ENCODE data around the gene GRAMD1C.

GRCh38 chr3:113873814-113874526 lies 35.4 kb downstream of the GRAMD1C start:
- TF ChIP-seq TARDBP (IDR thresholded peaks at IDR 0.05), result no peak
- TF ChIP-seq FOXM1 (IDR thresholded peaks at IDR 0.05; ENCODE audit: borderline replicate concordance), result no peak
- no peak for TF ChIP-seq HDGF (IDR thresholded peaks at IDR 0.05; ENCODE audit: borderline replicate concordance)
- no peak for TF ChIP-seq FOXK2 (IDR thresholded peaks at IDR 0.05)
- no peak for TF ChIP-seq FOXA1 (IDR thresholded peaks at IDR 0.05)
